NCI-H146 (cell line): ENCODE data around the gene DMRTC1B.
"Not testable (repeated sequence)": the region's sequence is repeated elsewhere in the genome, so short reads cannot be mapped to it uniquely, and the experiment has no call there.

Experiments
- DNase-seq: peaks from one replicate; lab custom pipeline; 2025; lab: John Stamatoyannopoulos, UW

Gene DMRTC1B, protein sequence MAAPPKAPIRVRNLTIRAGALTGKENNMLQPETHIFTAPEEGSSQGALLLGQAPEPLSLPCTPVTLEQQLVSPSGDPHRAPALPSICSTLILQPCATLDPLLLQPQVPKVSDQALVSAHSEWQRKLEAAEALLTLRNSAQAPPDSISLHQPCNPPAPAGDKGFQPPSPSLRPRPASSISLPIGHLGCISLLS

DNA sequence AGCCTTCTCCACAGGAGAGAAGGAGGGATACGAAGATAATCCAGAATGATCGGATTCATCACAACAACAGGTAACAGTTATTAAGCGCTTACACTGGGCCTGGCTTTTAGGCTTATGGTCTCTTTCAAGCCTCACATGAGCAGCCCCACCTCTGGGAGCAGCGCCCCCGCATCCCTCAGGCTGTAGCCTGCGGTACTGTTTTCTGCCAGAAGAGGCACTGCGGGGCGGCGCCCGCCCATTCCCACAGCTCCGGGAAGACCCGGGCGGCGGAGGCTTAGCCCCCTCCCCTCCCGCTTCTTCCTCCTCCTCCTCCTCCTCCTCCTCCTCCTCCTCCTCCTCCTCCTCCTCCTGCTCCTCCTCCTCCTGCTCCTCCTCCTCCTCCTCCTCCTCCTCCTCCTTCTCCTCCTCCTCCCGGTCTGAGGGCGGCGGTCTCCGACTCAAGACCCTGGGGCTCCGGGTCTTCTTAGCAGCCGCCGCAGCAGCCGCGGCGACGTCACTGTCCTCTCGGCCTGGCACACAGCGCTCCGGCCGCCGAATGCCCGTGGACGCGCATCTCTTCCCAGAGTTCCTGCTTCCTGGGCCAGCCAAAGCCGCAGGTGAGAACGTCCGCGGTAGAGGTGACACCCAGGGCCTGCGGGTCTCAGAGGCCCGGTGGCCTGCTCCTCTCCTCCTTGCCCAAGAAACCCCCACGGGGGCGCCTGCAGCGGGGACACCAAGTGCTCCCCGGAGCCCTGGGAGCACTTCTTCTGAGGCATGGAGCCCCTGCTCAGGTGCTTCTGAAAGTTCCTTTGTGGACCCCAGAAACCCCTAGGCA lies at the start of gene DMRTC1B:
DMRTC1B (plus strand) TSS at position 238 of the 814 bp plus-strand sequence. CDS start 68,246 bp downstream, outside the sequence.
- not testable (repeated sequence) for DNase-seq

DNA sequence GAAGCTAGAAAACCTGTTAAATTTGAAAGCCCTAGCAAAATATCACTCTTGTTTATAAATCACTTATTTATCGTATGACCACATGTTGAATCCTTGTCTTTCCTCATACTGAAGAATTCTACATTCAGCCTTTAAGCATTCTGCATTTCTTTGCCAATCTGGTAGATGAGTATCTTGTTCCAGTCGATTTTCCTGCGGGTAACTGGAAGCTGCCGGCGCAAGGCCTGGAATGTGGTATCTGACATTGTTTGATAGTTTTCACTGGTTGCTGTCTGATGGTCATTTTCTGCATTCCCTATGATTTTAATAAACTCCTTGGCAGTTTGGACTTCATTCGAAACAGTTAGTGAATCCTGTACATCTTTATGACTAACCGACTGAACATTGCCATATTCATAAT lies 48.8 kb upstream of the DMRTC1B start:
- no peak for DNase-seq

DNA sequence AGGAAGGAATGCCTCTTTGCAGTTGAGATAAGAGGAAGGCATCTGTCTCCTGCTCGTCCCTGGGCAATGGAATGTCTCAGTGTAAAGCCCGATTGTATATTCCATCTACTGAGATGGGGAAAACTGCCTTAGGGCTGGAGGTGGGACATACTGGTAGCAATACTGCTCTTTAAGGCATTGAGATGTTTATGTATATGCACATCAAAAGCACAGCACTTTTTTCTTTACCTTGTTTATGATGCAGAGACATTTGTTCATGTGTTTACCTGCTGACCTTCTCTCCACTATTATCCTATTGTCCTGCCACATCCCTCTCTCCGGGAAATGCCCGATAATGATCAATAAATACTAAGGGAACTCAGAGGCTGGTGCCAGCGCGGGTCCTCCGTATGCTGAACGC lies 43.1 kb upstream of the DMRTC1B start:
- not testable (repeated sequence) for DNase-seq

DNA sequence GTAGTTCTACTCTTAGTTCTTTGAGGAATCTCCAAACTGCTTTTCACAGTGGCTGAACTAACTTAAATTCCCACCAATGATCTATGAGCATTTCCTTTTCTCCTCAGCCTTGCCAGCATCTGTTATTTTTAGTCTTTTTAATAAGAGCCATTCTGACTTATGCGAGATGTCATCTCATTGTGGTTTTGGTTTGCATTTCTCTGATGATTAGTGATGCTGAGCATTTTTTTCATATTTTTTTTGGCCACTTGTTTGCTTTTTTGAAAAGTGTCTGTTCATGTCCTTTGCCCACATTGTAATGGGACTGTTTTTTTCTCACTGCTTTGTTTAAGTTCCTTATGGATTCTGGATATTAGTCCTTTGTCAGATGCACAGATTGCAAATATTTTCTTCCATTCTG lies 41.1 kb upstream of the DMRTC1B start:
- no peak for DNase-seq

DNA sequence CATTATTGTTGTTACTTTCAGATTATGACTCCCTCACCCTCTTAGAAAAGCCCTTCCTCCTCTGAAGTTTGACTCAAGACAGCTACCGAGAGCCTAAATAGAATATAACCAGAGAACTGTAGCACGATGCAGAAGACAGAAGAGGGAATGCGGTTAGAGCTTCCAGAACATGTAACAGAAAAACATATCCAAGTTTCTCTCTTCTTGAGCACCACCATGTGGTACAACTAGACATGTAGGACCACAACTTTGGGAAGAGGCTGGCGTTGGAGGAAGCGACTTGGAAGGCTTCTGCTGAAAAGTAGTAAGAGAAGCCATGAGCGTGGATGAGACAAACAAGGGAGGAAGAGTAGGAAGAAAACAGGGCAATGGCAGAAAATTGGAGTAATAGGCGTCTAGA lies 31.1 kb upstream of the DMRTC1B start:
- DNase-seq, result not testable (repeated sequence)

DNA sequence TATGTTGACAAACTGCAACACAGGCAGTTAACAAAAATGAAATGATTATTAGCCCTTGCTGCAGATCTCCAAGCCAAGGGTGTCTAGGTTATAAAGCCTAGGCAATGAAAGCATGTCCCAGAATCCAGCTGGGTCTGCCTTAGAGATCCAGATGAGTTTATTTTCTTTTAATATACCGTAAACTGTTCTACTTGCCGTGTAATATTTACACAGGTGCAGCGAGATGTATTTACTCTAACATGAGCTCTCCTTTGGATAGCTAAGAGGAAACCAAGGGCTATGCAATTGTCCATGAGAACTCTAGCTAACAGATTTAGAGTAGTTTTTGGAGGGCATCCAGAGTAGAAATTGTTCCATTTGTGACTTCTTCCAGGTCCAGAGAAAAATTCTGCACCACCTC lies 28.1 kb upstream of the DMRTC1B start:
- DNase-seq, result not testable (repeated sequence)

DNA sequence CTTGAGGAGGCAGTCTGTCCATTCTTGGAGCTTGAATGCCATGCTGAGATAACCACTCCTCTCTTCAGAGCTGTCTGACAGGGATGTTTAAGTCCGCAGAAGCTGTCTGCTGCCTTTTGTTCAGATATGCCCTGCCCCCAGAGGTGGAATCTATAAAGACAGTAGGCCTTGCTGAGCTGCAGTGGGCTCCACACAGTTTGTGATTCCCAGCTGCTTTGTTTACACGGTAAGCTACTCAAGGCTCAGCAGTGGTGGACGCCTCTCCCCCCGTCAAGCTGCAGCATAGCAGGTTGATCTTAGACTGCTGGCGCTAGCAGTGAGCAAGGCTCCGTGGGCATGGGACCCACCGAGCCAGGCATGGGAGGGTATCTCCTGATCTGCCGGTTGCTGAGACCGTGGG lies 16.2 kb upstream of the DMRTC1B start:
- DNase-seq, result not testable (repeated sequence)

DNA sequence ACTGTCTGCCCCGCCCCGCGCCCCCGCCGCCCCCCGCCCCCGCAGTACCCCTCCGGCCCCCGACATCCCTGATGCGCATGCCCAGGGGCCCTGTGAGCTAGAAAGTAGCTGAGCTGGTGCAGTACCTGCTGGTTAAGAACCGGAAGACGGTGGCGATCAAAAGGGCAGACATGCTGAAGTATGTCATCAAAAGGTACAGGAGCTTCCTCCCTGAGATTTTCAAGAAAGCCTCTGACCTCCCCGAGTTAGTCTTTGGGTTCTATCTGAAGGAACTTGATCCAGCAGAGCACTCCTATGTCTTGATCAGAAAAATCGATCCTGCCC lies 739 bp downstream of the DMRTC1B start:
- not testable (repeated sequence) for DNase-seq

DNA sequence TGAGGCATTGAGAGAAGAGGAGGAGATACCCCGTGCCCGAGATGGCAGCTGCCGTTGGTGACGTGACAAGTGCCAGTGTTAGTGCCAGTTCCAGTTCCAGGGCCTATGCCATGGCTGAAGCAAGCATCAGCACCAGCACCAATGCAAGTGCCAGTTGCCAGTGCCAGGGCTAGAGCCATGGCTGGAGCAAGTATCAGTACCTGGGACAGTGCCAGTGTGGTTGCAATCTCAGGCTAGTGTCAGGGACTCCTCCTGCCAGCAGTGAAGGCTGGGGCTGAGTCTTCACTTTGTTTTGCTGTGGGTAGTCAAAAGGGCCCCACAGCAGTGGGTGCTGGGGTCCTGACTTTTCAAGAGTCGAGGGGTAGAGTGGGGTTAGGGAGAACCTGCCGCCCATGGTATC lies 1.5 kb downstream of the DMRTC1B start:
- DNase-seq, result not testable (repeated sequence)

DNA sequence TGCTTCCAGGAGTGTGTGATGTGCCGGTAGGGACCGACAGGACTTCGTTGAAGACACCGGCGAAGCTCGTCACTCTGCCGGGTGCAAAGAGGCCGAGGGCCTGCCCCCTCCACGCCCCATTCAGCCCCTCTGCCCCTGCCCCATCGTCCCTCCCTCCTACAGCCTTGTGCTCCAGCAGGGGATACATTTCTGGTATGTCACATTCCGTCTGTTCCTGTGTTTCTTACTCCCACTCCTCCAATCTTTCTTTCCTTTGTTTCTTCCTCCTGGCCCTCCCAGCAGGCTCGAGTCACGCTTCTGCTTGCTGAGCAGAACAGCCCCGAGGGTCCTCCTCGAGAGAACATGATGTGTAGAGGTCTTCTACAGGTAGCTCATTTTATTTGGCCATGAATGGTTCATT lies 5.9 kb downstream of the DMRTC1B start, which contains the start of gene FAM236B:
FAM236B (minus strand) TSS at position 101 of the 400 bp plus-strand sequence; CDS start at position 1, 100 bp downstream.
- DNase-seq, result not testable (repeated sequence)

DNA sequence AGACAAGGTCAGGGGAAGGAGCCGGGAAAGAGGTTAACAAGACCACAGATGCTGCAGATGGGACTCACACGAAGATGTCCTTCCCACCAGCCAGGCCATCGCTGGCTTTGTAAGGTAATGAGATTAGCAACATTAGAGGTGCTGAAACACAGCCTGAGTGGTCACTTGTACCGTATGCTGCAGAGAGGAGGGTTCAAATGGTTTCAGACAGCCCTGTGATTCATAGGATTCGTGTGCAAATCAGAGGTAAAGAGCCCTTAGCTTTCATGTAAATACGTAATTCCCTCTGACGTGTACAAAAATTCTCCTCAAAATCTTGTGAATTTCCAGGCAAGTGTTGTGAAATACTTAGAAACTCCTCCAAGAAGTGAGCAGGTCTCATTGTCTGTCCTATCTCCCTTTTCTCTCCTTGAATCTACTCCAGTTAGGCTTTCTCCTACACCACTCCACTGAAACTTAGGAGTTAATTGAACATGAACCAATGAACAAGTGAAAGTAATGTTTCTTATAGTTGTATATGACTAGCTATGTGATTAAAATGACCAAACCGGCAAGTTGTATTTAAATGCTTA lies 6.8 kb downstream of the DMRTC1B start:
- not testable (repeated sequence) for DNase-seq

DNA sequence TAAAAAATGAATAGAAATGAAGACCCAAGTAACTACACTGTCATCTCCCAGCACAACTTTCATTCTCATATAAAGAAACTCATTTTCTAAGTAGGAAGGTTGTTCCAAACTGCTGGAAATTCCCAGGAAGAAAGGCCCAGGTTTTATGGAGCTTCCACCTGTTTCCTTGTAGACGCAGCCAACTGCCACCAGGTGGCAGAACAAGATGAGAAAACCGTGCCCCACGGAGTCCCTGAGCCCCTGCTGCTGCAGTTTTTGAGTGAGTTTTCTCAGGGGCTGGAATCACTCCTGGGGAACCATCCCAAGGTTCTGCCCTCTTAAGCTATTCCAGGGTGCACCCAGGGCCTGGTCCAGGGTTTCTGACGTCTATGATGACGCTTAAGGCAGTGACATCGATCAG lies 7.3 kb downstream of the DMRTC1B start:
- not testable (repeated sequence) for DNase-seq

DNA sequence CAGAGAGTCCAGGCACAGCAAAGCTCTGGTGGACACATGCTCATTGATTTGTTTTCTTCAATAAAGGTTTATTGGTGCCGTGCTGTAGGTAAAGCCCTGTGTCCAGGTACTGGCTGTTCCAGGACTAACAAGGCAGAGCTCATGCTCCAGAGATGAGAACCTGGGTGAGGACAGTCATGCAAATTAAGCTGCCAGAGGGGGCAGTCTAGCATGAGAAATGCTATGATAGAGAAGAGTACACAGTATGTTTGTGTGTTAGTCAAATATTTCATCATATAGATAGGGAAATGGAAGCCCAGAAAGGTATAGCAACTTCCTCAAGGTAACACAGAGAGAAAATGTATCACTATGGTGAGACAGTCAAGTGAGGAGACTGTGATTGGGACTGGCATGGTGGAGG lies 11.5 kb downstream of the DMRTC1B start:
- not testable (repeated sequence) for DNase-seq

DNA sequence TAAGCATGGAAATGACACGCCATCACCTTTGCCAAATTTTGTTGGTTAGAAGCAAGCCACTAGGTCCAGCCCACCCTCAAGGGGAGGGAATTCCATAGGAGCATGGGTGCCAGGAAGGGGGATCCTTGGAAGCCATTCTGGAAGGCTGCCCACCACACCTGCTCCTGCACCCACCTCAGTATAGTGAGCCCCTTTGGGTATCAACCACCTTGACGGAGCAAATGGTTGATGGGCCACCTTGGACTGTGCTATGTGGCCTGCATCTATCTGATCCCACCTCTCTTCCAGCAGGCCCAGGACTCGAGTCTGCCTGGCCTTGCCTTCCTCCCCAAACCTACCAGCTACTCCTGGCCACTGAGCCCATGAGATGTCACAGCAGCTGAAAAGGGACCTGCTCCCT lies 13.7 kb downstream of the DMRTC1B start:
- not testable (repeated sequence) for DNase-seq

DNA sequence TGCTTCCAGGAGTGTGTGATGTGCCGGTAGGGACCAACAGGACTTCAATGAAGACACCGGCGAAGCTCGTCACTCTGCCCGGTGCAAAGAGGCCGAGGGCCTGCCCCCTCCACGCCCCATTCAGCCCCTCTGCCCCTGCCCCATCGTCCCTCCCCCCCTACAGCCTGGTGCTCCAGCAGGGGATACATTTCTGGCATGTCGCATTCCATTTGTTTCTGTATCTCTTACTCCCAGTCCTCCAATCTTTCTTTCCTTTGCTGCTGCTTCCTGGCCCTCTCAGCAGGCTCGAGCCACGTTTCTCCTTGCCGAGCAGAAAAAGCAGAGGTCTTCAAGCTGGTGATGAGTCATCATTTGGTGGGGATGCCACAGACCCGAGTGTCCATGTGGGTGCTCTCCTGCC lies 31.4 kb downstream of the DMRTC1B start, which contains the start of gene FAM236D:
FAM236D (minus strand) TSS at position 101 of the 400 bp plus-strand sequence; CDS start at position 1, 100 bp downstream.
- not testable (repeated sequence) for DNase-seq

DNA sequence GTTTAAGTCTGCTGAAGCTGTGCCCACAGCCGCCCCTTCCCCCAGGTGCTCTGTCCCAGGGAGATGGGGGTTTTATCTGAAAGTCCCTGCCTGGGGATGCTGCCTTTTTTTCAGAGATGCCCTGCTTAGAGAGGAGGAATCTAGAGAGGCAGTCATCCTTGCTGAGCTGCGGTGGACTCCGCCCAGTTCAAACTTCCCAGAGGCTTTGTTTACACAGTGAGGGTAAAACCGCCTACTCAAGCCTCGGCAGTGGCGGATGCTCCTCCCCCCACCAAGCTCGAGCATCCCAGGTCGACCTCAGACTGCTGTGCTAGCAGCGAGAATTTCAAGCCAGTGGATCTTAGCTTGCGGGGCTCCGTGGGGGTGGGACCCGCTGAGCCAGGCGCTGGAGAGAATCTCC lies 54.0 kb downstream of the DMRTC1B start:
- not testable (repeated sequence) for DNase-seq

DNA sequence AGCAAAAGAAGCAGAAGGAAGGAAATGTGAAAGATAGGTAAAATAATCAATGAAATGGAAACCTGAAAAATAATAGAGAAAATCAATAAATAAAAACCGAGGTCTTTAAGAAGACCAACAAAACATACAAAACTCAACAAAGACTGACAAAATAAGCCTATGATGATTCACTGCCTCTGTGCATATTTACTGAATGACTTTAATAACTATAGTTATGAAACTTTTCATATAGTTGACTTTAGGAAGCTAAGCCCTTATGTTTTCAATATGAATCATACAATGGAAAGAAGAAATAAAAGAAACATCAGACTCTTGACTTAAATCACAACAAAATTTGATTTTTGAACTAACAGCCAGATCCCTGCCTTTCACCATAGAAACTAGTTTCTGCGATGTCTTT lies 60.8 kb downstream of the DMRTC1B start:
- DNase-seq, result not testable (repeated sequence)

DNA sequence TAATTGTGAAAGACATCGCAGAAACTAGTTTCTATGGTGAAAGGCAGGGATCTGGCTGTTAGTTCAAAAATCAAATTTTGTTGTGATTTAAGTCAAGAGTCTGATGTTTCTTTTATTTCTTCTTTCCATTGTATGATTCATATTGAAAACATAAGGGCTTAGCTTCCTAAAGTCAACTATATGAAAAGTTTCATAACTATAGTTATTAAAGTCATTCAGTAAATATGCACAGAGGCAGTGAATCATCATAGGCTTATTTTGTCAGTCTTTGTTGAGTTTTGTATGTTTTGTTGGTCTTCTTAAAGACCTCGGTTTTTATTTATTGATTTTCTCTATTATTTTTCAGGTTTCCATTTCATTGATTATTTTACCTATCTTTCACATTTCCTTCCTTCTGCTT lies 106.2 kb downstream of the DMRTC1B start:
- not testable (repeated sequence) for DNase-seq

DNA sequence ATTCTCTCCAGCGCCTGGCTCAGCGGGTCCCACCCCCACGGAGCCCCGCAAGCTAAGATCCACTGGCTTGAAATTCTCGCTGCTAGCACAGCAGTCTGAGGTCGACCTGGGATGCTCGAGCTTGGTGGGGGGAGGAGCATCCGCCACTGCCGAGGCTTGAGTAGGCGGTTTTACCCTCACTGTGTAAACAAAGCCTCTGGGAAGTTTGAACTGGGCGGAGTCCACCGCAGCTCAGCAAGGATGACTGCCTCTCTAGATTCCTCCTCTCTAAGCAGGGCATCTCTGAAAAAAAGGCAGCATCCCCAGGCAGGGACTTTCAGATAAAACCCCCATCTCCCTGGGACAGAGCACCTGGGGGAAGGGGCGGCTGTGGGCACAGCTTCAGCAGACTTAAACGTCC lies 113.0 kb downstream of the DMRTC1B start:
- not testable (repeated sequence) for DNase-seq
